GDM1 (cell line): ENCODE results near the gene CMYA5.
"Not testable (repeated sequence)": the region's sequence is repeated elsewhere in the genome, so short reads cannot be mapped to it uniquely, and the experiment has no call there.

Experiments
- DNase-seq: peaks from one replicate; lab custom pipeline; 2025; lab: John Stamatoyannopoulos, UW

CMYA5 gene

GRCh38 chr5:79702606-79703380 lies 13.2 kb downstream of the CMYA5 start:
- DNase-seq = no peak

GRCh38 chr5:79703381-79703645 lies 13.7 kb downstream of the CMYA5 start:
- no peak for DNase-seq

GRCh38 chr5:79704553-79704952 lies 14.9 kb downstream of the CMYA5 start:
- DNase-seq = no peak

GRCh38 chr5:79705632-79706031 lies 16.0 kb downstream of the CMYA5 start:
- no peak for DNase-seq

GRCh38 chr5:79706317-79706716 lies 16.7 kb downstream of the CMYA5 start:
- not testable (repeated sequence) for DNase-seq

- DNase-seq = no peak
These were observed 17.9 kb downstream of the CMYA5 start for GRCh38 chr5:79707535-79707934.

- DNase-seq = no peak
These were observed 23.1 kb downstream of the CMYA5 start for GRCh38 chr5:79712741-79713140.

GRCh38 chr5:79713727-79714126 lies 24.1 kb downstream of the CMYA5 start:
- DNase-seq = no peak

- no peak for DNase-seq
These were observed 27.2 kb downstream of the CMYA5 start for GRCh38 chr5:79716839-79717238.

GRCh38 chr5:79720096-79720495 lies 30.5 kb downstream of the CMYA5 start:
- no peak for DNase-seq

GRCh38 chr5:79727451-79728355 lies 38.1 kb downstream of the CMYA5 start:
- DNase-seq = no peak

- no peak for DNase-seq
These were observed 38.8 kb downstream of the CMYA5 start for GRCh38 chr5:79728396-79728795.

GRCh38 chr5:79729679-79730078 lies 40.0 kb downstream of the CMYA5 start:
- no peak for DNase-seq

GRCh38 chr5:79730564-79730963 lies 40.9 kb downstream of the CMYA5 start:
- no peak for DNase-seq

GRCh38 chr5:79731775-79732174 lies 42.1 kb downstream of the CMYA5 start:
- DNase-seq = no peak

- DNase-seq = no peak
These were observed 47.2 kb downstream of the CMYA5 start for GRCh38 chr5:79736528-79737514.

- no peak for DNase-seq
These were observed 48.7 kb downstream of the CMYA5 start for GRCh38 chr5:79738349-79738748.

GRCh38 chr5:79742549-79743136 lies 53.0 kb downstream of the CMYA5 start:
- no peak for DNase-seq

- no peak for DNase-seq
These were observed 54.4 kb downstream of the CMYA5 start for GRCh38 chr5:79743846-79744605.

GRCh38 chr5:79745255-79745654 lies 55.6 kb downstream of the CMYA5 start:
- DNase-seq = no peak
